ENCODE data around the gene P4HA1.

The P4HA1 gene

GRCh38 chr10:73096449-73097304 lies at the start of gene P4HA1:
Gene P4HA1 (minus strand): TSS chr10:73096866. CDS start chr10:73074883, 21,983 bp downstream.
- peaks cover 18 to 56% (median 34%) of the 10 kb centered on the region in 10 experiments for H3K4me1 ChIP-seq
- TF ChIP-seq Cebpa-rat (IDR thresholded peaks at IDR 0.05): no peak
- no peaks in the 10 kb centered on the region for H3K9me3 ChIP-seq (replicated peaks in 1 of 11)
- peaks cover 0 to 34% (median 21%) of the 10 kb centered on the region in 11 experiments; a peak in 15 of 22 replicates for H4K20me1 ChIP-seq
- peak within 1 kb of the TSS; percentile 85 to 96 (median 92) for H3K9ac ChIP-seq
- H3K4me3 ChIP-seq: peak within 1 kb of the TSS; percentile 78 to 98 (median 87)
- H3K36me3 ChIP-seq: peaks cover 0 to 33% (median 21%) of the 10 kb centered on the region in 11 experiments; a peak in 18 of 22 replicates
- H3K4me2 ChIP-seq: peak within 1 kb of the TSS; percentile 80 to 99 (median 89)
- peak within 1 kb of the TSS; percentile 84 to 94 (median 88) for H3K27ac ChIP-seq
- no peaks in the 10 kb centered on the region for H3K27me3 ChIP-seq

GRCh38 chr10:73141603-73142002 lies 44.9 kb upstream of the P4HA1 start:
- H3K36me3 ChIP-seq: peaks cover 98 to 100% (median 99%) of the 10 kb centered on the region in 11 experiments
- no peak overlapping the region for H3K27ac ChIP-seq
- no peak overlapping the region for H3K4me3 ChIP-seq
- no peaks in the 10 kb centered on the region for H3K4me1 ChIP-seq
- H4K20me1 ChIP-seq: 0 out of 22 replicates have a peak, but pooled peaks cover 0 to 2% (median 0%) of the 10 kb centered on the region in 11 experiments
- no peak overlapping the region for H3K4me2 ChIP-seq
- no peak overlapping the region for H3K9ac ChIP-seq
- no peaks in the 10 kb centered on the region for H3K27me3 ChIP-seq
- H3K9me3 ChIP-seq (replicated peaks in 1 of 11): no peaks in the 10 kb centered on the region
- TF ChIP-seq Cebpa-rat (IDR thresholded peaks at IDR 0.05): no peak

GRCh38 chr10:73139251-73139650 lies 42.6 kb upstream of the P4HA1 start:
- Histone ChIP-seq H3K9me3 (replicated peaks in 1 of 11) (no peaks in the 10 kb centered on the region), H3K27me3 (no peaks in the 10 kb centered on the region), H3K9ac (no peak overlapping the region), H3K4me3 (no peak overlapping the region), H3K4me1 (no peaks in the 10 kb centered on the region), H3K36me3 (peaks cover 97 to 100% (median 99%) of the 10 kb centered on the region in 11 experiments), H3K27ac (no peak overlapping the region), H4K20me1 (no peaks in the 10 kb centered on the region), H3K4me2 (no peak overlapping the region)
- TF ChIP-seq Cebpa-rat (IDR thresholded peaks at IDR 0.05): no peak

GRCh38 chr10:73136627-73137026 lies 40.0 kb upstream of the P4HA1 start:
- peaks cover 0 to 7% (median 0%) of the 10 kb centered on the region in 11 experiments; a peak in 4 of 22 replicates for H4K20me1 ChIP-seq
- no peak overlapping the region for H3K9ac ChIP-seq
- peaks cover 0 to 18% (median 15%) of the 10 kb centered on the region in 10 experiments; a peak in 17 of 20 replicates for H3K4me1 ChIP-seq
- no peak for TF ChIP-seq Cebpa-rat (IDR thresholded peaks at IDR 0.05)
- no peak overlapping the region for H3K4me3 ChIP-seq
- peaks cover 96 to 100% (median 98%) of the 10 kb centered on the region in 11 experiments for H3K36me3 ChIP-seq
- no peak overlapping the region for H3K27ac ChIP-seq
- no peaks in the 10 kb centered on the region for H3K27me3 ChIP-seq
- H3K9me3 ChIP-seq (replicated peaks in 1 of 11): no peaks in the 10 kb centered on the region
- no peak overlapping the region for H3K4me2 ChIP-seq

GRCh38 chr10:73134727-73135126 lies 38.1 kb upstream of the P4HA1 start:
- peaks cover 95 to 100% (median 99%) of the 10 kb centered on the region in 11 experiments for H3K36me3 ChIP-seq

GRCh38 chr10:73131913-73132686 lies 35.4 kb upstream of the P4HA1 start:
- H3K36me3 ChIP-seq: peaks cover 94 to 100% (median 97%) of the 10 kb centered on the region in 11 experiments
- no peaks in the 10 kb centered on the region for H3K9me3 ChIP-seq (replicated peaks in 1 of 11)
- peak overlapping the region in 2 of 10 experiments; percentile 1 to 17; a peak in 1 of 20 replicates for H3K4me3 ChIP-seq
- TF ChIP-seq Cebpa-rat (IDR thresholded peaks at IDR 0.05): no peak
- H3K27me3 ChIP-seq: no peaks in the 10 kb centered on the region
- H3K9ac ChIP-seq: peak overlapping the region in 5 of 11 experiments; percentile 4 to 34 (median 16); a peak in 4 of 22 replicates
- H4K20me1 ChIP-seq: peaks cover 0 to 12% (median 0%) of the 10 kb centered on the region in 11 experiments; a peak in 5 of 22 replicates
- peak overlapping the region in 4 of 11 experiments; percentile 4 to 12 (median 7); a peak in 1 of 22 replicates for H3K27ac ChIP-seq
- peak overlapping the region in 8 of 11 experiments; percentile 29 to 78 (median 68); a peak in 17 of 22 replicates for H3K4me2 ChIP-seq
- H3K4me1 ChIP-seq: peaks cover 0 to 30% (median 23%) of the 10 kb centered on the region in 10 experiments; a peak in 17 of 20 replicates

More at GRCh38 chr10:73134727-73135126, 38.1 kb upstream of the P4HA1 start:
- peaks cover 0 to 12% (median 0%) of the 10 kb centered on the region in 11 experiments; a peak in 5 of 22 replicates for H4K20me1 ChIP-seq
- no peak overlapping the region for H3K27ac ChIP-seq
- H3K4me3 ChIP-seq: no peak overlapping the region
- H3K27me3 ChIP-seq: no peaks in the 10 kb centered on the region
- no peak overlapping the region for H3K4me2 ChIP-seq
- TF ChIP-seq Cebpa-rat (IDR thresholded peaks at IDR 0.05): no peak
- H3K4me1 ChIP-seq: peaks cover 0 to 30% (median 23%) of the 10 kb centered on the region in 10 experiments; a peak in 17 of 20 replicates
- no peak overlapping the region for H3K9ac ChIP-seq
- no peaks in the 10 kb centered on the region for H3K9me3 ChIP-seq (replicated peaks in 1 of 11)

GRCh38 chr10:73131301-73131700 lies 34.6 kb upstream of the P4HA1 start:
- no peaks in the 10 kb centered on the region for H3K27me3 ChIP-seq
- peaks cover 95 to 100% (median 97%) of the 10 kb centered on the region in 11 experiments for H3K36me3 ChIP-seq
- H3K27ac ChIP-seq: peak overlapping the region in 4 of 11 experiments; percentile 4 to 17 (median 11); a peak in 2 of 22 replicates
- no peaks in the 10 kb centered on the region for H3K9me3 ChIP-seq (replicated peaks in 1 of 11)
- H3K4me3 ChIP-seq: peak overlapping the region in 1 of 10 experiments; percentile 1; a peak in 1 of 20 replicates
- H3K4me1 ChIP-seq: peaks cover 0 to 30% (median 23%) of the 10 kb centered on the region in 10 experiments; a peak in 17 of 20 replicates
- no peak for TF ChIP-seq Cebpa-rat (IDR thresholded peaks at IDR 0.05)
- H3K4me2 ChIP-seq: peak overlapping the region in 7 of 11 experiments; percentile 17 to 78 (median 70); a peak in 13 of 22 replicates
- H4K20me1 ChIP-seq: peaks cover 0 to 12% (median 3%) of the 10 kb centered on the region in 11 experiments; a peak in 5 of 22 replicates
- H3K9ac ChIP-seq: peak overlapping the region in 4 of 11 experiments; percentile 4 to 34 (median 18); a peak in 3 of 22 replicates

- Histone ChIP-seq H3K27me3 (no peaks in the 10 kb centered on the region), H3K9ac (no peak overlapping the region), H4K20me1 (peaks cover 0 to 6% (median 0%) of the 10 kb centered on the region in 11 experiments; a peak in 4 of 22 replicates), H3K4me3 (no peak overlapping the region), H3K36me3 (peaks cover 75 to 99% (median 89%) of the 10 kb centered on the region in 11 experiments), H3K27ac (no peak overlapping the region), H3K4me1 (peaks cover 0 to 10% (median 7%) of the 10 kb centered on the region in 10 experiments; a peak in 15 of 20 replicates), H3K4me2 (no peak overlapping the region), H3K9me3 (replicated peaks in 1 of 11) (no peaks in the 10 kb centered on the region)
- no peak for TF ChIP-seq Cebpa-rat (IDR thresholded peaks at IDR 0.05)
These were observed 29.7 kb upstream of the P4HA1 start for GRCh38 chr10:73126343-73126742.
